GM18951 (cell line): ENCODE results near the gene SMIM3.
"Not testable (repeated sequence)": the region's sequence is repeated elsewhere in the genome, so short reads cannot be mapped to it uniquely, and the experiment has no call there.

ENCODE experiments used
- POLR2A ChIP-seq: IDR thresholded peaks from 4 replicates; pipeline ENCODE4 v1.6.1; 2011; ENCODE audit warnings: mild to moderate bottlenecking; ENCODE audit not compliant: insufficient read length, insufficient read depth; ENCODE audit errors: extremely low read depth
- in situ Hi-C: fragments of 300-500 bp; cut with MboI; formaldehyde crosslinking; loops from one replicate; pipeline ENCODE4 v1.12.0; 2022; ENCODE audit warnings: low sequenced_read_pairs, mixed read lengths, inconsistent platforms; ENCODE audit not compliant: unreplicated experiment

Gene SMIM3

GRCh38 chr5:150794927-150795326 is 16.4 kb downstream of the SMIM3 start:
- in situ Hi-C loops, result no loop called here
- no peak for TF ChIP-seq POLR2A

- in situ Hi-C loops, result no loop called here
- TF ChIP-seq POLR2A, result no peak
Measured at GRCh38 chr5:150797384-150797783, 18.8 kb downstream of the SMIM3 start.

GRCh38 chr5:150801117-150801927 is 22.8 kb downstream of the SMIM3 start:
- no peak for TF ChIP-seq POLR2A
- in situ Hi-C loops, result no loop called here

GRCh38 chr5:150804388-150804787 is 25.8 kb downstream of the SMIM3 start:
- in situ Hi-C loops, result no loop called here
- no peak for TF ChIP-seq POLR2A

GRCh38 chr5:150809363-150809762 is 30.8 kb downstream of the SMIM3 start:
- in situ Hi-C loops, result no loop called here
- no peak for TF ChIP-seq POLR2A

- TF ChIP-seq POLR2A, result no peak
- in situ Hi-C loops, result no loop called here
Measured at GRCh38 chr5:150815010-150815409, 36.5 kb downstream of the SMIM3 start.

- in situ Hi-C loops, result no loop called here
- no peak for TF ChIP-seq POLR2A
Measured at GRCh38 chr5:150816946-150817345, 38.4 kb downstream of the SMIM3 start.

GRCh38 chr5:150829744-150830143 is 51.2 kb downstream of the SMIM3 start:
- in situ Hi-C loops, result no loop called here
- TF ChIP-seq POLR2A, result no peak

GRCh38 chr5:150831821-150832220 is 53.3 kb downstream of the SMIM3 start:
- in situ Hi-C loops, result not testable (repeated sequence)

- TF ChIP-seq POLR2A, result no peak
- in situ Hi-C loops, result no loop called here
Measured at GRCh38 chr5:150836064-150836463, 57.5 kb downstream of the SMIM3 start.

GRCh38 chr5:150836703-150837102 is 58.1 kb downstream of the SMIM3 start:
- no peak for TF ChIP-seq POLR2A
- in situ Hi-C loops, result no loop called here

GRCh38 chr5:150845185-150845859 is 66.8 kb downstream of the SMIM3 start:
- in situ Hi-C loops, result loop anchor here (5.0 kb wide), 1 partner anchor 283 kb away; no protein-coding TSS in a partner anchor

- in situ Hi-C loops, result loop anchor here (5.0 kb wide), 1 partner anchor 284 kb away; no protein-coding TSS in a partner anchor
Measured at GRCh38 chr5:150846308-150846653, 67.7 kb downstream of the SMIM3 start, which contains the start of gene IRGM. Gene IRGM (plus strand): TSS chr5:150846521. CDS start chr5:150848124, 1,603 bp downstream.
